ENCODE data around the gene LDHA.

Gene LDHA

DNA sequence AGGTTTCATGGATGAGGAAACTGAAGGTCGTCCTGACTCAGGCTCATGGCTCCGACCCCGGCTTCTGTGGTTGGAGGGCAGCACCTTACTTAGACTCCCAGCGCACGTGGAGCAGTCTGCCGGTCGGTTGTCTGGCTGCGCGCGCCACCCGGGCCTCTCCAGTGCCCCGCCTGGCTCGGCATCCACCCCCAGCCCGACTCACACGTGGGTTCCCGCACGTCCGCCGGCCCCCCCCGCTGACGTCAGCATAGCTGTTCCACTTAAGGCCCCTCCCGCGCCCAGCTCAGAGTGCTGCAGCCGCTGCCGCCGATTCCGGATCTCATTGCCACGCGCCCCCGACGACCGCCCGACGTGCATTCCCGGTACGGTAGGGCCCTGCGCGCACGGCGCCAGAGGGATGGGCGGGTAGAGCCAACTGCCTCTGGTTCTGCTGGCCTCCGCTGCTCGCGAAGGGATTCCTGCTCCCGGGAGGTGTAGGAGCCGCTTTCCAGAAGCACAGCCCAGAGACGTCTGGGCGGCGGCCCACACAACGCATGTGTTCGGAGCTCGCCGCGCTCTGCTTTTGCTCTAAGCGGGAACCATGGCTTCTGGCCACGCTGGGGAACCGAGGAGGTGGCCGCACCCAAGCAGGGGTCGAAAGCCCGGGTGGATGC, at the start of gene LDHA:
TSS of gene LDHA (plus strand) at position 289 of the 653 bp plus-strand sequence. CDS start 2,280 bp downstream, outside the sequence.
- FAIRE-seq: no peak

DNA sequence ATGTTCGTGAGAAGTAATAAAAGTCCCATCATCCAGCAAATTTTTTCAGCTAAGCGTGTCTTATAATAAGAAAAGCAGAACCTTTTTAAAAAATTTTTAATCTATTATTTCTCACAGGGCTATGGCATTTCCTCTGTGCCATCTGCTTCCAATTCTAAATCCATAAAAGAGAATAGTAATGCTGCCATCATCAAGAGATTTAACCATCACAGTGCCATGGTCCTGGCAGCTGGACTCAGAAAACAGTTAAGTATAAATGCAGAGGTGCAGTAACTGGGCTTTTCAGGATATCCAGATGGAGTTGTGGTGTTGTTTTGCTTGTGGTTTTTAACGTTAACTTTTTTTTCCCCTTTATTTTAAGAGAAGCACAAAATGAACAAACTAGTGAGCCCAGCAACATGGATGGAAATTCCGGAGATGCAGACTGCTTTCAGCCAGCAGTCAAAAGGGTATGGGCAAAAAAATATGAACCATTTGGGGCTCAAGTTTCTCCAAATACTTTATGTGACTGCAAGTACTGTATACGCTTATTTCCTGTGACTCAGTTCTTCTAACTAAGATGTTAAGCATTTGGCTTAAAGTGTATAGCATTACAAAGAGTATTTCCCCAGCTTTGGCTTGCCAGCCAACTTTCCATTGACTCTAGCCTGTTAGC, 46.8 kb upstream of the LDHA start:
- FAIRE-seq: no peak

- no peak for FAIRE-seq
Measured at GRCh38 chr11:18352581-18352980, 41.8 kb upstream of the LDHA start.

DNA sequence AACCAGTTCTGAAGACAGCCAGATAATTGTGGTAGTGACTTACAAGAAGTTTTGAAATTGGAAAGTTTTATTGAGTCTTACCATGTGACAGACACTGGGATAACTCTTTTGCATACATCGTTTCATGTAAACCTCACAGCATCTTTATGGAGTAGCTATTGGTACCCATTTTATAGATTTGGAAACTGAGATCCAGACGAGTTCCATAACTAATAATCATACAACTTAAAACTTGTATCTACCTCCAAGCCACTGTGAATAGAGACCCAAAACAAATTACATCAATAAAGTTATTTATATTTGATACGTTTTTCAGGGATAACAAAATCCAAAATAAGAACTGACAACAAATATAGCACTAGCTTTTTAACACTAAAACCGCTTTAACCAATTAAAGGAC, 35.7 kb upstream of the LDHA start:
- FAIRE-seq: no peak

DNA sequence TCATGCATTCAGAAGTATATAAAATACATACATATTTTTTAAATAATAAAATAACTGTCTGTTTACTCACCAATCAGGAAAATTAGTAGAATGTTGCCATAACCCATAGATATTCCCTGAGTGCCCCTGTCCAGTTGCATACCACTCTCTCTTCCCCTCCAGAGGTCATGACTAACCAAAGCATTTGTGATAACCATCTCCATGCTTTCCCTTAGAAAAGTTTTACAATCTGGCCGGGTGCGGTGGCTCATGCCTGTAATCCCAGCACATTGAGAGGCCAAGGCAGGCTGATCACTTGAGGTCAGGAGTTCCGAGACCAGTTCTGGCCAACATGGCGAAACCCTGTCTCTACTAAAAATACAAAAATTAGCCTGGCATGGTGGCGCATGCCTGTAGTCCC, 33.2 kb upstream of the LDHA start:
- FAIRE-seq: no peak

- FAIRE-seq: no peak
Measured at GRCh38 chr11:18364495-18365073, 29.8 kb upstream of the LDHA start.

- no peak for FAIRE-seq
Measured at GRCh38 chr11:18365741-18366140, 28.6 kb upstream of the LDHA start.

GRCh38 chr11:18366286-18366685, 28.1 kb upstream of the LDHA start:
- FAIRE-seq: no peak

DNA sequence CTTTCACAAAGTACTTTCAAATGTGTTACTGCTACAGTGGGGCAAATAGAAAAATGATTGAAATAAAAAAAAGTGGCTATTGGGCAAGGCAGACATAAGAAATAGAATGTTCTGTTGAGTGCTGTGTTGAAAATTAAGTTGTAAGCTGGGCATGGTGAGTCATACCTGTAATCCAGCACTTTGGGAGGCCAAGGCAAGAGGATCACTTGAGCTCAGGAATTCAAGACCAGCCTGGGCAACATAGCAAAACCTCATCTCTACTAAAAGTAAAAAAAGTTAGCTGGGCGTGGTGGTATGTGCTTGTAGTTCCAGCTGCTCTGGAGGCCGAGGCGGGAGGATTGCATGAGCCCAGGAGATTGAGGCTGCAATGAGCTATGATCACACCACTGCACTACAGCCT, 26.9 kb upstream of the LDHA start:
- no peak for FAIRE-seq

DNA sequence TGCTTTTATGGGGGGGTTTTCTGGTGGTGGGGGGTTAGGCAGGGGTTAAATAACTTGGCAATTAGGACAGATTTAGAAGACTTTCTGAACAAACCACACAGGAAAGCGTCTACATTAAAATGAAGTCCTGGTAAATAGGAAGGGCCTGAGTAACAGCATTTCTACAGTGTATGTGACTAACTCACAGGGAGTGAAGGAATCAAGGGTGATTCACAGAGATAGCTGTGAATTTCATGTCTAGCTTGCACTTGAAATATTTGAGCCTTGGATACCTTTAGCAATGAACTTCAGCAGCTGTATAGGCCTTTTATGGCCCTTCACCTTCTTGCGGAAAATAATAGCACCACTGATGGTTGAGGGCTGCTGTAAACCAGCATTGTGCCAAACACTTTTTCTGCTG, 26.1 kb upstream of the LDHA start:
- FAIRE-seq: no peak

DNA sequence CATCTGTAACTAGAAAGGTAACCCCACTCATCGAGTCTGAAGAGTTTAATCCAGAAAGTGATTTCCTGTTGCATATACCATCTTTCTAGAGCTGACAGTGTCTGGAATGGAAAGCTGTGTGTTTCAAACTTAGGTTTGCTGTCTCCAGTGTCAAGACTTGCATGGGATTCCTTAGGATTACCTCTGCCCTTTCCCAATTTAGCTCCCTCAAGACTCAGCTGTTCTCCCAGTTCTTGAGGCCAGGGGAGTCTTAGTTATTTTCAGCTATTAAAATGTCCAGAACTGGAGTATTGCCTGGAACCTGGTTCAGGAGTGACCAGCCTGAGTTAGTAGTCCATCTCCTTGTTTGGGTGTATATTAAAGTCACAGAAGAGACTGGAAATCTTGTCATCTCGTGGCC, 25.0 kb upstream of the LDHA start:
- no peak for FAIRE-seq

GRCh38 chr11:18371279-18371678, 23.1 kb upstream of the LDHA start:
- FAIRE-seq: no peak

GRCh38 chr11:18372201-18372600, 22.2 kb upstream of the LDHA start:
- FAIRE-seq: no peak

DNA sequence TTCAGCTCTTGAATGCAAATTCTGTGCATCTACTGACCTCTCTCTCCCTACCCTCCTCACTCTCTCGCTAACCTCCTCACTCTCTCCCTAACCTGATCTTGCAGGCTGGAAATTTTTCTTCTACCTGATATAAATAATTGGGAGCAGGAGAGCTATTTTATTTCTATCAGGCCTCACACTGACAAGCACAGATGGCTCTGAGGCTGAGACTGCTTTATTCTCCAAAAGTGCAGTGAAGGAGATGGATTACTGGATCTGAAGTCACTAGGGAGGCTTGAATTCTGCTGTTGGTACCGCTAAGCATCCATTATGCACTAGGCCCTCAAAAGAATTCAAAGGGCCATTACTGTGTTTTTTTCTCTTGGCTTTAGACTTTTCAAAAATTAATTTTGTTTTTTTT, 19.4 kb upstream of the LDHA start:
- no peak for FAIRE-seq

- no peak for FAIRE-seq
Measured at GRCh38 chr11:18375941-18376340, 18.4 kb upstream of the LDHA start.

DNA sequence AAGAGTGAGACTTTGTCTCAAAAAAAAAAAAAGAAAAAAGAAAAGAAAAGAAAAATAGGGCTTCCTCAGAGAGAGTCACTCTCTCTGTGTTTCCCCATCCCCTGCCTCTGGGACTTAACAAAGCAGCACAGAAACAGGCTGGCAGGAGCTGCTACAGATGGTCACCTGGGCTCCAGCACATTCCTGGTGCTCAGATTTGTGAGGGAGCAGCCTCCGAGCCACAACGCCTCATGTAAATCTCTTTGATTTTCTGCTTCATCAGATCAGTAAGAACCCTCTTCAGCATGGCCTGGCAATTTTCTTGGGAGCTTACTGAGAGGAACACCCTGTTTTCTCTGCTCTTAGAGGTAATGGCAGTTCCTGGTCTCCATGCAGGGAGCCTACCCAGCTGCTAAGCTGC, 15.2 kb upstream of the LDHA start:
- FAIRE-seq: no peak

DNA sequence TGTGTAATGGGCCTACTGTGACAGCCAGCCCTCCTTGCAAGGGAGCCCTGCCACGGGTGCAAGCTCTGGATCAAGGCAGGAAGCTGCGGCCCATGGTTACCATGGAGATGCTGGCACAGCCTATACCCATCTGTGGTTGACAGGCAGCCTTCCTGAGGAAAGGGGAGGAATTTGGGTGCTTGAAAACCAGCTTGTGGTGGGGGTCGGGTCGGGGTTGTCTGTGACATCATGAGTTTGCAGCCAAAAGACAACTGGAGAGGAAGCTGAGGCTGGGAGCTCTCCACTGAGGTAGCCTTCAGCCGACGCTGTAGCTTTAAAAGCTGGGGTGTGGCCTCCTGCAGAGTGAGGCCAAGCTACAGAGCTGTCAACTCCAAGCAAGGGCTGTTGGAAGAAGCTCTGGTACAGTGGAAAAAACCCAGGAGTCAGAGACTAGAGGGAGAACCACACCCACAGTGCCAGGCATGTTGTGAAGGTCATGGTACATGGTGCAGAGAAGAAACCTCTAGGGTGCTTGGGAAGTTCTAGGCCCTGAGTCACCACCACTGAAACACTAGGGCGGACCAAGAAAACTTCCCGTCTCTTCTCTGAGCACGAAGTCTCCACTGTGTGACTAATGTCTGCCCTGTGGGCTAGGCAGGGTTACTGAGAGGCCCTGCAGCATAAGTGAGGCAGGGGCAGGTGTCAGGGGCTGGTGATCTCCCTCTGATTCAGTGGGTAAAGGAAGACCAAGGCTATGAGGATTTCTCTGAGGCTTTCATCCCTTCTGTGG, 10.8 kb upstream of the LDHA start:
- FAIRE-seq: no peak

GRCh38 chr11:18384157-18384641, 10.2 kb upstream of the LDHA start:
- FAIRE-seq: no peak

GRCh38 chr11:18390088-18390487, 4.3 kb upstream of the LDHA start:
- FAIRE-seq: no peak

DNA sequence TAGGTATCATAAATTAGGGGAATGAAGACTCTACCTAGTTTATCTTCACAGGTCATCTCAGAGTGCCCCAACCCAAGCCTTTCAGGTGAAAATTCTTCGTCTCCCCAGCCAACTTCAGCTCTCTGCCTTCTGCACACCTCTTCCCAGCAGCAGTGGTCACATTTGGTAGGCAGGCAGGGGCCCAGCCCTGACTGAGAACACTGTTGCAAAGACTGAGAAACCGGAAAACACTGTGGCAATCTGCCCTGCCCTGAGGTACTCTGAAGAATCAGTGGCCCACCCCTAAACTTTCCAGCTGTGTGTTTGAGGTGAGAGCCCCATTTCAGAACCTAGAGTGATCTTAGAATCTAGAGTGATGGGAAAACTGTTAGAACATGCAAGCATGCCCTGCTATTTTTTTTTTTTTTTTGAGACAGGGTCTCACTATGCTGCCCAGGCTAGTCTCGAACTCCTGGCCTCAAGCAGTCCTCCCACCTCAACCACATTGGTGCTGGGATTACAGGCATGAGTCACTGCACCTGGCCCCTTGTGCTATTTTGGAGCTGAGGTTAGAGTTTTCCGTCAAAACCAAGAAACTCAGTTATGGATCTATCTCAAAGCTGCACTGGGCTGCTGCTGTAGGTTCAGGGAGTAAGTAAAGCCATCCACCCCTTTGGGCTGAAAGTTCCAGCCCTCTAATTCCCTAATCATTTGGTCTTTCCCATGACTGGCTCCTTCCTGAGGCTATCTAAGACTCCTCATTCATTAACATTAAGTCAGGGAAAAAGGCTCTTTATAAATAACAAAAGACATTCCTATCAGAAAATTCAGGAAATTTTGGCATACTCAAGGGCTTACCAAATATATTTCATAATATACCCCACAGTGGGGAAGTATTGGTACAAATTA, 1.7 kb upstream of the LDHA start:
- no peak for FAIRE-seq

GRCh38 chr11:18393581-18394274, 635 bp upstream of the LDHA start:
- no peak for FAIRE-seq

All from A204.1 (cell line).